ENCODE measurements around the gene PFKFB2. TPM values are rescaled to one million over a fixed set of nuclear protein-coding genes. Genes with fewer than 3 reads are reported as not detected.

Gene PFKFB2
- total RNA-seq, 1 donor from 2014 or later: 2.2 TPM

DNA sequence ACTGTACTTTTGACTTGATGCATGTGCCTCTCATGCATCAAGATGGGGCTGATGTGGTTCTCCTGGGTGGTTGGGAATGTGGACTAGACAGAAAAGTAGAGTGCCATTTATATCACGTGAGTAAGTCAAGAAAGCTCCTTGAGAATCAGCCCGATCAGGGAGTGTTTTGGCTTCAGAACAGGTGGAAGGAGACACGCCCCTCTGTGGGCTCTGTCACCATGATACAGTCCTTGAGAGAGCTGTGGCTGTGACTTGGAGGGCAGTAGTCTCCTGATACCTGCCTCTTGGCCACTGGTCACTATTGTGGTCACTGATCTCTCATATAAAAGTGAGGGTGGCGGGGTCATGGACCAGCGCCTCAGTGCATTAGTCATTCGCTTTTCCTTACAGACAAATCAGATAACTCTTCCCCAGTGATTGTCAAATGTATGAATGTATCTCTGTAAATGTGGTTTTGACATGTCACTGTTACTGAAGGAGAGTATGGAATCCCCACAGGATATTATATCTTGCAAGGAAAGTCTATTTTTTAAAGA is 26.7 kb downstream of the PFKFB2 start:
- Mint-ChIP-seq H3K4me3 (ENCODE audit: low read depth) (no peak overlapping the region), H3K9me3 (no peaks in the 10 kb centered on the region), H3K27me3 (ENCODE audit: low read depth) (peaks cover 39% of the 10 kb centered on the region), H3K27ac (no peak overlapping the region), H3K36me3 (ENCODE audit: low read depth) (no peaks in the 10 kb centered on the region), H3K4me1 (ENCODE audit: low read depth) (peaks cover 12% of the 10 kb centered on the region)
- no peak for DNase-seq (ENCODE audit: low spot score)
- intact Hi-C loops (cut with micrococcal nuclease): loop anchor here (10.0 kb wide), 1 partner anchor 75 kb away; no protein-coding TSS in a partner anchor

- no peak overlapping the region for H3K27ac Mint-ChIP-seq
- peaks cover 18% of the 10 kb centered on the region for H3K4me1 Mint-ChIP-seq (ENCODE audit: low read depth)
- no peak overlapping the region for H3K4me3 Mint-ChIP-seq (ENCODE audit: low read depth)
- H3K36me3 Mint-ChIP-seq (ENCODE audit: low read depth): no peaks in the 10 kb centered on the region
- DNase-seq (ENCODE audit: low spot score): no peak
- intact Hi-C loops (cut with micrococcal nuclease): no loop called here
- H3K9me3 Mint-ChIP-seq: no peaks in the 10 kb centered on the region
- peaks cover 37% of the 10 kb centered on the region for H3K27me3 Mint-ChIP-seq (ENCODE audit: low read depth)
Measured at GRCh38 chr1:207081088-207081487, 28.0 kb downstream of the PFKFB2 start.

DNA sequence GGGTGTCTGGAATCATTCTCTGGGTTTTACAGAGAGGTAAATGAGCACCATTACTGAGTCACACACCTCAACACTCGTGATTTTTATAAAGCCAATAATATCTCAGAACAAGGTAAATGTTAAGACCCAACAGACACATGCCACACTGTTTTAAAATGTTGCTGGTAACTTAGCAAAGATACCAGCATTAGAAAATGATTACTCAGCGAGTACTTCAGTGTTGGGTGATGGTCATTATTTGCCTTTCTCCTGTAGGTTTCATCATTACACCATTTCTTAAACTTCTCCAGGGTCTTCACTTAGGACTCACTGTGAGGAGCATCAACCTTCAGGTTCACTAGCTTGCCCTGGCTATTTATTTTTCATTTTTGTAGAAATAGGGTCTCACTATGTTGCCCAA is 28.7 kb downstream of the PFKFB2 start:
- intact Hi-C loops (cut with micrococcal nuclease): no loop called here
- Mint-ChIP-seq H3K9me3 (no peaks in the 10 kb centered on the region), H3K27ac (no peak overlapping the region), H3K4me3 (ENCODE audit: low read depth) (no peak overlapping the region), H3K4me1 (ENCODE audit: low read depth) (peaks cover 18% of the 10 kb centered on the region), H3K36me3 (ENCODE audit: low read depth) (no peaks in the 10 kb centered on the region), H3K27me3 (ENCODE audit: low read depth) (peaks cover 33% of the 10 kb centered on the region)
- DNase-seq (ENCODE audit: low spot score): no peak

GRCh38 chr1:207084232-207084631 is 31.2 kb downstream of the PFKFB2 start:
- DNase-seq (ENCODE audit: low spot score): no peak
- intact Hi-C loops (cut with micrococcal nuclease): loop anchor here (1.0 kb wide), 2 partner anchors 321 to 415 kb away; no protein-coding TSS in a partner anchor

GRCh38 chr1:207084701-207085180 is 31.7 kb downstream of the PFKFB2 start:
- intact Hi-C loops (cut with micrococcal nuclease): loop anchor here (1.0 kb wide), 2 partner anchors 321 to 415 kb away; no protein-coding TSS in a partner anchor
- Mint-ChIP-seq H3K9me3 (no peaks in the 10 kb centered on the region), H3K4me1 (ENCODE audit: low read depth) (peaks cover 27% of the 10 kb centered on the region), H3K27me3 (ENCODE audit: low read depth) (peaks cover 31% of the 10 kb centered on the region), H3K4me3 (ENCODE audit: low read depth) (no peak overlapping the region), H3K27ac (no peak overlapping the region), H3K36me3 (ENCODE audit: low read depth) (no peaks in the 10 kb centered on the region)
- peak; percentile 26 for DNase-seq (ENCODE audit: low spot score)

More at GRCh38 chr1:207084232-207084631, 31.2 kb downstream of the PFKFB2 start:
- Mint-ChIP-seq H3K27me3 (ENCODE audit: low read depth) (peaks cover 33% of the 10 kb centered on the region), H3K4me1 (ENCODE audit: low read depth) (peaks cover 22% of the 10 kb centered on the region), H3K4me3 (ENCODE audit: low read depth) (no peak overlapping the region), H3K27ac (no peak overlapping the region), H3K36me3 (ENCODE audit: low read depth) (no peaks in the 10 kb centered on the region), H3K9me3 (no peaks in the 10 kb centered on the region)

GRCh38 chr1:207085887-207086286 is 32.8 kb downstream of the PFKFB2 start:
- Mint-ChIP-seq H3K9me3 (no peaks in the 10 kb centered on the region), H3K4me1 (ENCODE audit: low read depth) (peaks cover 27% of the 10 kb centered on the region), H3K4me3 (ENCODE audit: low read depth) (no peak overlapping the region), H3K36me3 (ENCODE audit: low read depth) (no peaks in the 10 kb centered on the region), H3K27me3 (ENCODE audit: low read depth) (peaks cover 30% of the 10 kb centered on the region), H3K27ac (no peak overlapping the region)
- DNase-seq (ENCODE audit: low spot score): no peak
- intact Hi-C loops (cut with micrococcal nuclease): no loop called here

- Mint-ChIP-seq H3K9me3 (no peaks in the 10 kb centered on the region), H3K36me3 (ENCODE audit: low read depth) (no peaks in the 10 kb centered on the region), H3K4me1 (ENCODE audit: low read depth) (peaks cover 24% of the 10 kb centered on the region), H3K27ac (no peak overlapping the region), H3K4me3 (ENCODE audit: low read depth) (no peak overlapping the region), H3K27me3 (ENCODE audit: low read depth) (peaks cover 15% of the 10 kb centered on the region)
- no peak for DNase-seq (ENCODE audit: low spot score)
- intact Hi-C loops (cut with micrococcal nuclease): no loop called here
Measured at GRCh38 chr1:207088161-207088560, 35.1 kb downstream of the PFKFB2 start.

GRCh38 chr1:207088701-207089626 is 35.9 kb downstream of the PFKFB2 start, which contains the start of gene C4BPB:
Gene C4BPB (plus strand): TSS chr1:207088860. CDS start chr1:207089532, 672 bp downstream.
- no peaks in the 10 kb centered on the region for H3K9me3 Mint-ChIP-seq
- H3K4me3 Mint-ChIP-seq (ENCODE audit: low read depth): peak within 1 kb of the TSS; percentile 28
- H3K27ac Mint-ChIP-seq: no peak within 1 kb of the TSS
- no peaks in the 10 kb centered on the region for H3K36me3 Mint-ChIP-seq (ENCODE audit: low read depth)
- no peak for DNase-seq (ENCODE audit: low spot score)
- intact Hi-C loops (cut with micrococcal nuclease): no loop called here
- peaks cover 11% of the 10 kb centered on the region for H3K27me3 Mint-ChIP-seq (ENCODE audit: low read depth)
- peaks cover 24% of the 10 kb centered on the region for H3K4me1 Mint-ChIP-seq (ENCODE audit: low read depth)

GRCh38 chr1:207089627-207090355 is 36.7 kb downstream of the PFKFB2 start:
- Mint-ChIP-seq H3K9me3 (no peaks in the 10 kb centered on the region), H3K27ac (no peak overlapping the region), H3K4me1 (ENCODE audit: low read depth) (peaks cover 18% of the 10 kb centered on the region), H3K36me3 (ENCODE audit: low read depth) (no peaks in the 10 kb centered on the region), H3K4me3 (ENCODE audit: low read depth) (peak overlapping the region; percentile 28), H3K27me3 (ENCODE audit: low read depth) (peaks cover 3% of the 10 kb centered on the region)
- no peak for DNase-seq (ENCODE audit: low spot score)
- intact Hi-C loops (cut with micrococcal nuclease): no loop called here

DNA sequence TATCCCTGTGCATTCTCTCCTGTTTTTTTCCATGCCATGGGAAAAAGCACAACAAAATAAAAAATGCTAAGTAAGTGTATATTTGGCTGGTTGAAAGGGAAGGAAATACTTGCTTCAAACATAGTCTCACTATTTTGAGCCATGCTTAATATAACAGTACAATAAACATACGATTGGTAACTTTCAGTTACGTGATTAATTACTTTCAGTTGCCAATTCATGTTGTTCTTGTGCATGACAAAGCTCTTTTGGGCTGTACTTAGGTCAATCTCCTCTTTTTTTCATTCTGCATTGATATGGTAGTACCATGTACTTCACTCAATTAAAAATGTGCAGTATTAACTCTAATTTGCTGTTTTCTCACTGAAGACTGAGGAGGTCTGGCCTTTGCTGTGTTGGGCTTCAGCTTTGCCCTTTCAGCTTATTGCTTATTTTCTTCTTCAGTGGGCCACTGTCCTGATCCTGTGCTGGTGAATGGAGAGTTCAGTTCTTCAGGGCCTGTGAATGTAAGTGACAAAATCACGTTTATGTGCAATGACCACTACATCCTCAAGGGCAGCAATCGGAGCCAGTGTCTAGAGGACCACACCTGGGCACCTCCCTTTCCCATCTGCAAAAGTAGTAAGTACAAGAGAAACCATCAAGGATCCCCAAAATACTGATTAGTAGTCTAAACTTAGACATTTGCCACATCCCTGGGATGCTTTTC is 38.3 kb downstream of the PFKFB2 start:
- DNase-seq (ENCODE audit: low spot score): no peak
- Mint-ChIP-seq H3K9me3 (no peaks in the 10 kb centered on the region), H3K36me3 (ENCODE audit: low read depth) (no peaks in the 10 kb centered on the region), H3K27me3 (ENCODE audit: low read depth) (no peaks in the 10 kb centered on the region), H3K27ac (no peak overlapping the region), H3K4me1 (ENCODE audit: low read depth) (peaks cover 15% of the 10 kb centered on the region), H3K4me3 (ENCODE audit: low read depth) (no peak overlapping the region)
- intact Hi-C loops (cut with micrococcal nuclease): no loop called here

GRCh38 chr1:207093944-207094343 is 40.9 kb downstream of the PFKFB2 start:
- intact Hi-C loops (cut with micrococcal nuclease): no loop called here
- H3K27ac Mint-ChIP-seq: no peak overlapping the region
- H3K27me3 Mint-ChIP-seq (ENCODE audit: low read depth): no peaks in the 10 kb centered on the region
- H3K9me3 Mint-ChIP-seq: no peaks in the 10 kb centered on the region
- no peaks in the 10 kb centered on the region for H3K36me3 Mint-ChIP-seq (ENCODE audit: low read depth)
- H3K4me3 Mint-ChIP-seq (ENCODE audit: low read depth): no peak overlapping the region
- no peak for DNase-seq (ENCODE audit: low spot score)
- peaks cover 22% of the 10 kb centered on the region for H3K4me1 Mint-ChIP-seq (ENCODE audit: low read depth)

DNA sequence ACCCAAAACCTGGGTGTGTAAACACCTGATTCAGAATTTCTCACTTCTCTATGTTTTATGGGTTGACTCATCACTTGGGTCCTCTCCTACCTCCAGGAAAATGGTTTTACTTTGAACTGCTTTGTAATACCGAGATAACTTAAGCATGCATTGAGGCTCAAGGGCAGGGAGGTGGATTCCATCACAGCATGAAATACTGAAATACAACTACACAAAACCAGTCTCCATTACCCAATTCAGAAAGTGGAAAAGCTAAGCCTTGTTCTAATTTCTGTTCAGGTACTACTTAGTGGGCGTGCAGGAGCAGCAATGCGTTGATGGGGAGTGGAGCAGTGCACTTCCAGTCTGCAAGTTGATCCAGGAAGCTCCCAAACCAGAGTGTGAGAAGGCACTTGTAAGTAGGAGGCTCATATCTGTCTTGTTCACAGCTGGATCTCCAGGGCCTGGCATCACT is 44.8 kb downstream of the PFKFB2 start:
- Mint-ChIP-seq H3K36me3 (ENCODE audit: low read depth) (no peaks in the 10 kb centered on the region), H3K27me3 (ENCODE audit: low read depth) (peaks cover 10% of the 10 kb centered on the region), H3K9me3 (no peaks in the 10 kb centered on the region), H3K4me1 (ENCODE audit: low read depth) (peaks cover 15% of the 10 kb centered on the region), H3K4me3 (ENCODE audit: low read depth) (no peak overlapping the region), H3K27ac (peak overlapping the region; percentile 72)
- intact Hi-C loops (cut with micrococcal nuclease): loop anchor here (1.0 to 5.0 kb wide), 3 partner anchors 224 to 265 kb away; partner anchors contain the start of gene CD55
- peak; percentile 19 for DNase-seq (ENCODE audit: low spot score)
